A673 (cell line): Measurements from ENCODE around the gene NUDT2. TPM values are rescaled to one million over a fixed set of nuclear protein-coding genes. Genes with fewer than 3 reads are reported as not detected.

Source experiments
- BruUV-seq: library from RNA; stranded (reverse); fragments of 400-500 nt; replicated peaks from 2 replicates; lab custom pipeline; 2021; lab: Mats Ljungman, UMichigan
- CTCF ChIA-PET: fragments of 300-600 bp; sonication (Branson Sonifier 250); formaldehyde crosslinking; loops from one replicate; lab custom pipeline; 2022; ENCODE audit warnings: antibody characterized with exemption; lab: Charles Lee
- POLR2A ChIA-PET: fragments of 300-600 bp; sonication (Branson Sonifier 250); formaldehyde crosslinking; loops from one replicate; lab custom pipeline; 2022; ENCODE audit warnings: antibody characterized with exemption; ENCODE audit not compliant: low non-redundant PET; lab: Charles Lee
- DNase-seq: peaks from one replicate; pipeline ENCODE4 v3.0.0-alpha.2; 2015; ENCODE audit warnings: low spot score
- H3K27ac ChIP-seq: fragments of 200-600 bp; sonication (generic); 2 replicates; pipeline ENCODE4 v1.5.1; 2016; ENCODE audit warnings: mixed run types, low read depth, mild to moderate bottlenecking, mixed read lengths, antibody characterized with exemption, low read length; ENCODE audit not compliant: poor library complexity, severe bottlenecking
- H3K27me3 ChIP-seq: fragments of 200-600 bp; sonication (generic); replicated peaks from 2 replicates; pipeline ENCODE4 v1.6.1; 2017; ENCODE audit warnings: mixed run types, low read depth, mild to moderate bottlenecking, mixed read lengths, antibody characterized with exemption, low read length; ENCODE audit not compliant: insufficient read depth, poor library complexity
- H3K36me3 ChIP-seq: fragments of 200-600 bp; sonication (generic); 2 replicates; pipeline ENCODE4 v1.6.1; 2016; ENCODE audit warnings: mixed run types, mild to moderate bottlenecking, mixed read lengths, antibody characterized with exemption, low read length; ENCODE audit not compliant: insufficient read depth, poor library complexity, severe bottlenecking
- H3K4me1 ChIP-seq: fragments of 200-600 bp; sonication (generic); 2 replicates; pipeline ENCODE4 v1.6.1; 2017; ENCODE audit warnings: mixed run types, mild to moderate bottlenecking, mixed read lengths, antibody characterized with exemption, low read length; ENCODE audit not compliant: insufficient read depth, poor library complexity, severe bottlenecking
- H3K4me3 ChIP-seq: fragments of 200-600 bp; sonication (generic); 2 replicates; pipeline ENCODE4 v1.5.1; 2016; ENCODE audit warnings: low read depth, mixed run types, mild to moderate bottlenecking, mixed read lengths, low read length; ENCODE audit not compliant: poor library complexity, severe bottlenecking
- H3K9me3 ChIP-seq: fragments of 200-600 bp; sonication (generic); 2 replicates; pipeline ENCODE4 v1.6.1; 2016; ENCODE audit warnings: mixed run types, low read depth, mild to moderate bottlenecking, mixed read lengths, antibody characterized with exemption, low read length; ENCODE audit not compliant: poor library complexity, severe bottlenecking
- CTCF ChIP-seq: fragments of 300-800, 200-600 bp; sonication (generic); conservative IDR thresholded peaks from 2 replicates; pipeline ENCODE4 v1.5.1; 2017; ENCODE audit warnings: low read depth, mild to moderate bottlenecking, antibody characterized with exemption, low read length, moderate library complexity, mixed read lengths
- EZH2 ChIP-seq: fragments of 200-600 bp; sonication (generic); IDR thresholded peaks from 2 replicates; pipeline ENCODE4 v1.6.1; 2017; ENCODE audit warnings: borderline replicate concordance, low read depth, mild to moderate bottlenecking, mixed read lengths, antibody characterized with exemption, low read length; ENCODE audit not compliant: poor library complexity, severe bottlenecking
- intact Hi-C: fragments of 100-400 bp; cut with micrococcal nuclease; formaldehyde crosslinking; loops from one replicate; pipeline ENCODE4 v1.10.0; 2022; ENCODE audit not compliant: unreplicated experiment
- total RNA-seq: library from RNA; stranded (reverse); gene quantifications from 2 replicates; pipeline ENCODE4 v1.2.3, GENCODE V29; 2021

The NUDT2 gene
- total RNA-seq, 1 experiment from 2014 or later: 19.1 TPM

GRCh38 chr9:34338665-34339385 lies 9.5 kb downstream of the NUDT2 start:
- ChIA-PET POLR2A (no interaction called here), CTCF (no interaction called here)
- intact Hi-C loops: no loop called here
- DNase-seq: no peak
- H3K4me3 ChIP-seq: no peak overlapping the region
- no TSS peak for BruUV-seq
- no peaks in the 10 kb centered on the region for H3K27me3 ChIP-seq
- TF ChIP-seq EZH2 (no peak), CTCF (no peak)
- H3K4me1 ChIP-seq: no peaks in the 10 kb centered on the region
- no peak overlapping the region for H3K27ac ChIP-seq
- H3K9me3 ChIP-seq: no peaks in the 10 kb centered on the region
- H3K36me3 ChIP-seq: peaks cover 8% of the 10 kb centered on the region

GRCh38 chr9:34341659-34342295 lies 12.4 kb downstream of the NUDT2 start:
- CTCF ChIA-PET: interaction anchor here (0.6 kb wide), 1 partner anchor 52 kb away, joined by 4 read pairs; no protein-coding TSS in a partner anchor
- no peak for DNase-seq

GRCh38 chr9:34343090-34343489 lies 13.7 kb downstream of the NUDT2 start:
- CTCF ChIA-PET: no interaction called here
- peaks cover 8% of the 10 kb centered on the region for H3K36me3 ChIP-seq
- H3K27me3 ChIP-seq: no peaks in the 10 kb centered on the region
- POLR2A ChIA-PET: no interaction called here
- intact Hi-C loops: no loop called here
- TSS peak; percentile 83 for BruUV-seq
- TF ChIP-seq CTCF (no peak), EZH2 (no peak)
- DNase-seq: no peak
- H3K9me3 ChIP-seq: no peaks in the 10 kb centered on the region
- H3K4me3 ChIP-seq: no peak overlapping the region
- no peak overlapping the region for H3K27ac ChIP-seq
- no peaks in the 10 kb centered on the region for H3K4me1 ChIP-seq

More at GRCh38 chr9:34341659-34342295, 12.4 kb downstream of the NUDT2 start:
- Histone ChIP-seq H3K27me3 (no peaks in the 10 kb centered on the region), H3K36me3 (peaks cover 8% of the 10 kb centered on the region), H3K27ac (no peak overlapping the region), H3K4me3 (no peak overlapping the region), H3K4me1 (no peaks in the 10 kb centered on the region), H3K9me3 (no peaks in the 10 kb centered on the region)
- intact Hi-C loops: no loop called here
- POLR2A ChIA-PET: interaction anchor here (0.6 kb wide), 1 partner anchor 406 kb away, joined by 3 read pairs; no protein-coding TSS in a partner anchor
- TF ChIP-seq EZH2: no peak
- TF ChIP-seq CTCF: no peak
- no TSS peak for BruUV-seq
